HG03025 (cell line): Measurements from ENCODE around the gene KTI12.
"Not testable (repeated sequence)": the region's sequence is repeated elsewhere in the genome, so short reads cannot be mapped to it uniquely, and the experiment has no call there.

ENCODE experiments used
- ATAC-seq: cut with Tn5 transposase; IDR thresholded peaks from one replicate; pipeline ENCODE4 v1.9.1; 2021; ENCODE audit warnings: mild to moderate bottlenecking, moderate library complexity; ENCODE audit not compliant: unreplicated experiment, low FRiP score

Gene KTI12

DNA sequence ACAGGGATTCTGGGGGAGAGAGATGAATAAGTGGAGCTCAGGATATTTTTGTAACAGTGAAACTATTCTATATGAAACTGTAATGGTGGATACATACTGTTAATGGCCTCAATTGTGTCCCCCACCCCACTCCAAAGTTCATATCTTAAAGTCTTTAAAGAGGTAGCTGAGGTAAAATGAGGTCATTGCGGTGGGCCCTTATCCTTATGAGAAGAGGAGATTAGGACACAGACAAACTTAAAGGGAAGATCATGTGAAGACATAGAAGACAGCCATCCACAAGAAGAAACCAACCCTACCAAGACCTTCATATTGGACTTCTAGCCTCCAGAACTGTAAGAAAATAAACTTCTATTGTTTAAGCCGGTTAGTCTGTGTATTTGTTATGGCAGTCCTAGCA is 11.6 kb upstream of the KTI12 start:
- no peak for ATAC-seq

DNA sequence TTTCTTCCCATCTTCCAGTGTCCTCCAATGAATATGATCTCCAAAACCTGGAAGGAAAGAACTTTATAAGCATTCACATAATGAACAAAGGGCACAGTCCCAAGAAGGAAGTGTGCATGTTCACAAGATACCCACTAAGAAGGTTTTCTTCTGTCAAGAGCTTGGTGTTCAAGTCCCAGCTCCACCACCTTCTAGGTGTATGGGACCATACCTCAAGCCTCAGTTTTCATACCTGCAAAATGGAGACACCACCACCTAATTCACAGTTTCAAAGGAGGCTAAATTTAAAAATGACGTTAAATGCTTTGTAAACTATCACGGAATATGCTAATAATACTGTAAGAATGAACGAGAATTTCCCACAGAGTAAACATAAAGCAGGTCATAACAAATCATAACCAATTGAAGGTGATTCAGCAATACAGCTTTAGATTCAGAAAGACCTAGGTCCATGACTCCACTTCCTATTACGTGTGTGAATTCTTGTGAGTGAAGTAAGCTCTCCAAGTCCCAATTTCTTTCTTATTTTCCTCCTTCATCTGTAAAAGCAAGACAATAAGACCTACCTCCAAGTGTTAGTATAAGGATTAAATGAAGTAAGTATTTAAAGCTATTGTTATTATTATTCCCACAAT is 8.1 kb upstream of the KTI12 start:
- ATAC-seq = no peak

DNA sequence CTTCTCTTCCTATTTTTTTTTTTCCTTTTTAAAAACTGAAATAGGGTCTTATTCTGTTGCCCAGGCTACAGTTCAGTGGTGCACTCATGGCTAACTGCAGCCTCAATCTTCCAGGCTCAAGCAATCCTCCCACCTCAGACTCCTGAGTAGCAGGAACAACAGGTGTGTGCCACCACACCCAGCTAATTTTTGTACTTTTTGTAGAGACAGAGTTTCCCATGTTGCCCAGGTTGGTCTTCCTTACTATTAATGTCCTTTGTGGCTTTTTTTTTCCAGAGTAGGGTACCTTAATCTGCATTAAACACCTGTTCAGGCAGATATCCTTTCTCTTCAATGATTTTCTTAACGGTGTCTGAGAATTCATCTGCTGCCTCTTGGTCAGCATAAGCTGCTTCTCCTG is 4.3 kb upstream of the KTI12 start:
- no peak for ATAC-seq

DNA sequence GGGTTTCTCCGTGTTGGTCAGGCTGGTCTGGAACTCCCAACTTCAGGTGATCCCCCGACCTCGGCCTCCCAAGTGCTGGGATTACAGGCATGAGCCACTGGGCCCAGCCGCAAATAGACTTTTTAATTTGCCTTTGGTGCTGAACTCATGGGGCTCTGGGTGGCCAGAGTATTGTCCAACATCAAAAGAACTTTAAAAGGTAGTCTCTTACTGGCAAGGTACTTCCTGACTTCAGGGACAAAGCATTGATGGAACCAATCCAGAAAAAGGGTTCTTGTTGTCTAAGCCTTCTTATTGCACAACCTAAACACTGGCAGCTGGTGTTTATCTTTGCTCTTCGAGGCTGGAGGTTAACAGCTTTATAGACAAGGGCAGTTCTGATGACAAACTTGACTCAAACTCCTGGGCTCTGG is 3.8 kb upstream of the KTI12 start:
- ATAC-seq = no peak

DNA sequence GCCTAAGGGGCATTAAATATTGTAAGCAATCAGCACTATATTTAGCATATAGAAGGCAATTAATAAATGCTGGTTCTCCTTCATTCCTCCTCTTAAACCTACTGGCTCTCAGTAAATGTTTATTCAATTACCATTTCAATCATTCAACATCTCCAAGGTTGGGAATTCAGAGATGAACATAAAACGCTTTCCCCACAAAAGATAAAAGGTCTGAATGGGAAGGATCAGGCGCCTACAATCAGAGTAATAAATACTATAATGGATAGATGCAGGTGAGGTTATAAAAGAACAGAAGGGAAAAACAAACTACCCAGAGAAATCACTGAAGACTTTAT is 407 bp upstream of the KTI12 start:
- no peak for ATAC-seq

DNA sequence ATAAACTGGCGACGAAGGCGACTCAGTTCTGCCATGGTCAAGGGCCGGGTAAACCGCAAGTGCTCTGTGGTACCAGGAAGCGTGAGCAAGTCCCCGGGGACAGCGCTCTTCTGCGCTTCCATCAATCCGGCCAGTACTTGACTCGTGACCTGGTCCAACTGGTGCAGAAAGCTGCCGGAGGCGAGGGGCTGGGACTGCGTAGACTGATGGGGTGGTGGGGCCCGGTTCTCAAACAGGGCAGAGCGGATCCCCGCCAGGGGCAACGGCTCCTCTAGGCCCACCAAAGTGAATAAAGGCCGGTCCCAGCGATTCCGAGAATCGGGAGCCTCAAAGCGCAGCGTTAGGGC is 852 bp downstream of the KTI12 start:
- peak; percentile 33 for ATAC-seq

DNA sequence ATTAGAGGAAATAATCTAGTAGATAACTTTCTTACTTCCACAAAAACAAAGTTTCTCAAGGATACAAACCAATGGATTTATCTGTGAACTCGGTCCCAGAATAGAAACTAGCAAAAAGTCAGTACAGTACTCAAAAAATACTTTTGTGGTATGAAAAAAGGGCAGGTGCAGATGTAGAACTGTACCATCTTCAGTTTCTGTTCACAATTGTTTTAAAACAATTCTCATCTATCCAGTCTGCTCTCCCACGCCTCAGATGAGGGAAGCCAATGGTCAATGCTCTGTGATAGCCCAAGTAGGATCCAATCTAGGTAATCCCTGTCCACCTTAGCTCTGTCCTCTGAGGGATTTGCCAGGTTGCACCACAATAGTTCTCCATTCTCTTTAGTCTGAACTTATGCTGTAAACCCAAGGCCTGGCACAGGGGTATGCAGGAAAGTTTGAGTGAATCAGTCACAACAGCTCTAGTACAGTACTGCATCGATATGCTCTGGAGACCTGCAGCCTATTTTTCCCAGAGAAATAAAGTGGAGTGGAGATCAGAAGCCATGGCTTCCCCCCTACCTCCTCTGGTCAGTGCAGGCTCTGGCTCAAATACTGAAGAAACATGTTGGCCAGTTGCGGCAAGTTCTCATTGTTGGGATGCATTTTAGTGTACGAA is 1.4 kb downstream of the KTI12 start:
- no peak for ATAC-seq

DNA sequence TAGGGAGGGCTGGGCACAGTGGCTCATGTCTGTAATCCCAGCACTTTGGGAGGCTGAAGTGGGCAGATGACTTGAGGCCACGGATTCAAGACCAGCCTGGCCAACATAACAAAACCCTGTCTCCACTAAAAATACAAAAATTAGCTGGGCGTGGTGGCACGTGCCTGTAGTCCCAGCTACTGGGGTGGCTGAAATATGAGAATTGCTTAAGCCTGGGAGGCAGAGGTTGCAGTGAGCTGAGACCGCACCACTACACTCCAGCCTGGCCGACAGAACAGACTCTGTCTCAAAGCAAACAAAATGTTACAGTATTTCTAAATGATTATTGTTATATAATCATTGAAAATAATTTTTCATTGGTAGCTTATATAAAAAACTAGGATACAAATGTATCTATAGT is 4.8 kb downstream of the KTI12 start:
- ATAC-seq = not testable (repeated sequence)

DNA sequence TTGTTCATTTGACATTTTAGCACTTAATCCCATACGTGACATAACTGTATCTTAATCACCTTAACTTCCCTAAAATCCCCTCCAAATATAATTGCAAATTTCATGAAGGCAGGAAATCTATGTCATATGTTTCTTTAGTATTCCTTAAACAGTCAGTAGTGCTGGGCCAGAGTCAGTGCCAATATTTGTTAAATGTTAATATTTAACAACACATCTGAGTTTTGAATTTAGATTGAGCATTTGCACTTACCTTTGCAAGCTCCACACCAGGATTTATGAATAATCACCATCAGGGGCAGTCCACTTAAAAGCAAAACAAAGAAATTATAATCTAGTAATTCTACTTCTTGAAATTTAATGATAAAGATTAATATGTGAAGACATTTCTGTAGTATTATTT is 5.3 kb downstream of the KTI12 start:
- no peak for ATAC-seq

DNA sequence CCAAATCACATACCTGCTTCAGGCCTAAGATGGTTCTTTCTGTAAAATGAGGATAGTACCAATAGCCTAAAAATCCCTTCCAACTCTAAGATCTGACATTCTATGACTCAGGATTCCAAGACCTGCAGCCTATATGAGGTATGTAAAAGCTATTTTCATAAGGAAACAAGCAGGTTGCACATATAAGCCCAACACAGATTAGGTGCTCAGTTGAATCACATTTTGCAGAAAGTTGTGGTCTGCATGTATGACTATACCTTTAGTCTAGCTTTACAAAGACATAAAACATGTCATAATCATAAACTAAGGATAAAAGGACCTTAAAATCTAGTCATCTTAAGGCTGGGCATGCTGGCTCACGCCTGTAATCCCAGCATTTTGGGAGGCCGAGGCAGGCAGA is 7.3 kb downstream of the KTI12 start:
- no peak for ATAC-seq

DNA sequence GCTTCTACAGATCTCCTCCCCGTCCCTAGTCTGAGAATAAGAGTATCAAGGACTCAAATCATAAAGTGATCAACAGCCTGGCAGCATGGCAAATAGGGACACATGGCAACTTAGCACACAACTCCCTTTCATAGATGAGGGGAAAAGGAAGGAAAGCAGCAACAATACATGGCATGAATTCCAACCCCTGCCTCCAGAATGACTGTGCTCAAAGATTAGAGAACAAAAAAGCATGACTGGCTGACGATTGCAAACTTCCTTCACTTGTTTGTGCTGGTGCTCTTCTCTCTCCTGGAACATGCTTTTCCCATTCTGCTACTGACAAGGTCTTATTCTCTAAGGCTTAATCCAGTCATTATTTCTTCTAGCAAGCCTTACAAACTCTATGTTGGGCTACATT is 11.5 kb downstream of the KTI12 start:
- no peak for ATAC-seq

DNA sequence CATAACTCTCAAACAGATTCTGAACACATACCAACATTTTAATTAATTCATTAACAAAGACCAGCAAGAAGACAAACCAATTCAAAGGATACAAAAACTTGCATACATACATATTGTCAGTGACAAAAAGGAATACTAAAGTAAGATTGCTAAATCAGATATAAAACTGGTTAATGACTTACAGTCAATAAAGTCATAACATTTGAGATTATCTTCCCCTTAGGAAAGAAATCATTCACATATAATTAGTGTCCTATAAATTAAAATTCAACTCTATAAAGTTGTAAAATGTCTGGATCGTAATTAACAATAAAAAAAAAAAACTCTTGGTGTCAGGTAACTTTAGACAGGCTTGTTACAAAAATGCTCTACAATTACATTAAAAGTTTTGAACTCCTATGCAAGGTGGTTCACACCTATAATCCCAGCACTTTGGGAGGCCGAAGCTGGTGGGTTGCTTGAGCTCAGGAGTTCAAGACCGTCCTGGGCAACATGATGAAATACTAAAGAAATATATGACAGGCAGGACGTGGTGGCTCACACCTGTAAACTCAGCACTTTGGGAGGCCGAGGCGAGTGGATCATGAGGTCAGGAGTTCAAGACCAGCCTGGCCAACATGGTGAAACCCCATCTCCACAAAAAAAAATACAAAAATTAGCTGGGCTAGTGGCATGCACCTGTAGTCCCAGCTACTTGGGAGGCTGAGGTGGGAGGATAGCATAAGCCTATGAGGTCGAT is 25.4 kb downstream of the KTI12 start:
- no peak for ATAC-seq

DNA sequence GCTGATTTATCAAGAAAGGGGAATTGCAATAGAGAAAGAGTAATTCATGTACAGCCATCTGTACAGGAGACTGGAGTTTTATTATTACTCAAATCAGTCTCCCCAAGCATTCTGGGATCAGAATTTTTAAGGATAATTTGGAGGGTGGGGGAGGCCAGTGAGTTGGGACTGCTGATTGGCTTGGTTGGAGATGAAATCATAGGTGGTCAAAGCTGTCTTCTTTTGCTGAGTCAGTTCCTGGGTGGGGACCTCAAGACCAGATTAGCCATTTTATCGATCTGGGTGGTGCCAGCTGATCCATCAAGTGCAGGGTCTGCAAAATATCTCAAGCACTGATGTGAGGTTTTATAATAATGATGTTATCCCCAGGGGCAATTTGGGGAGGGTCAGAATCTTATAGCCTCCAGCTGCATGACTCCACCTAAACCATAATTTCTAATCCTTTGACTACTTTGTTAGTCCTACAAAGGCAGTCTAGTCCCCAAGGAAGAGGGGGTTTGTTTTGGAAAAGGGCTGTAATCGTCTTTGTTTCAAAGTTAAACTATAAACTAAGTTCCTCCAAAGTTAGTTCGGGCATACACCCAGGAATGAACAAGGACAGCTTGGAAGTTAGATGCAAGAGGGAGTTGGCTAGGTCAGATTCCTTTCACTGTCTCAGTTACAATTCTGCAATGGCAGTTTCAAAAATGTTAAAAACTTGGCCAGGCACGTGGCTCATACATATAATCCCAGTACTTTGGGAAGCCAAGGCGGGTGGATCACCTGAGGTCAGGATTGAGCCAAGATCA is 26.2 kb downstream of the KTI12 start:
- ATAC-seq = no peak

DNA sequence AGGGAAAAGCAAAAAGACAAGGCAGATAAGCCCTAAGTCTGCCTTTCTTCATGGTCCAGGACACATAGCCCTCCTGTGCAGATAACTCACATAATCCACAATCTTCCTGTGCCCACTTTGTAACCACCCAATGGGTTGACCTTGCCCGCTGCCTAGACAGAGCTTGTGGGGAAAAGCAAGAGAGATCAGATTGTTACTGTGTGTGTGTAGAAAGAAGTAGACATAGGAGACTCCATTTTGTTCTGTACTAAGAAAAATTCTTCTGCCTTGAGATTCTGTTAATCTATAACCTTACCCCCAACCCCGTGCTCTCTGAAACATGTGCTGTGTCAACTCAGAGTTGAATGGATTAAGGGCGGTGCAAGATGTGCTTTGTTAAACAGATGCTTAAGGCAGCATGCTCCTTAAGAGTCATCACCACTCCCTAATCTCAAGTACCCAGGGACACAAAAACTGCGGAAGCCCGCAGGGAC is 27.5 kb downstream of the KTI12 start:
- not testable (repeated sequence) for ATAC-seq

DNA sequence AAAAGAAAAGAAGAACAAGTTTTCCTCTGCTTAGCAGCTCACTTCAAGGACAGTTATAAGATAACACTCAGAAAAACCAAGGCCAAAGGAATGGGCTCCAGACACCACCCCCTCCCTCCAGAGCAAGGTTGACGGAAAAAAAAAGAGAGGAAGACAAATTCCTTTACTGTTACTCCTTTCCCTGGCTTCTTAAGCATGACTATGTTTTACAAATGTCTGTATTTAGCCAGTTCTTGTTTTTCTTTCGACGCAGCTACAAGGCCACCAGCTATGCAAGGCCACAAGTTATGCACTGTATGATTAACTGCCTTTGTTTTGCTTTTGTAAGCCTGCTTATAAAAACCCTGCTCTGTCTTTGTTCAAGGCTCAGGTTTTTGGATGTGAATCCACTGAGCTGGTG is 28.1 kb downstream of the KTI12 start:
- ATAC-seq = not testable (repeated sequence)

DNA sequence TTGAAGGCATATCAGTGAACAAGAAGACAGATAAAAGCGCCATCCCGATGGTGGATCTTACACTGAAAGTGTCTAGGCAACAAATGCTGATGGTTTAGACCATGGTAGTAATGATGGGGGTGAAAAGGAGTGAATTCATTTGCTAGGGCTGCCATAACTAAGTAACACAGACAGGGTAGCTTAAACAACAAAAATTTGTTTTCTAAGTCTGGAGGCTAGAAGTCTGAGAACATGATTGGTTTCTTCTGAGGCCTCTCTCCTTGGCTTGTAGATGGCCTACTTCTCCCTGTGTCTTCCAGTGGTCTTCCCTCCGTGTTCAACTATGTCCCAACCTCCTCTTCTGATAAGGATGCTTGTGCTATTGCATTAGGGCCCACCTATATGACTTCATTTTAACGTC is 29.7 kb downstream of the KTI12 start:
- no peak for ATAC-seq

DNA sequence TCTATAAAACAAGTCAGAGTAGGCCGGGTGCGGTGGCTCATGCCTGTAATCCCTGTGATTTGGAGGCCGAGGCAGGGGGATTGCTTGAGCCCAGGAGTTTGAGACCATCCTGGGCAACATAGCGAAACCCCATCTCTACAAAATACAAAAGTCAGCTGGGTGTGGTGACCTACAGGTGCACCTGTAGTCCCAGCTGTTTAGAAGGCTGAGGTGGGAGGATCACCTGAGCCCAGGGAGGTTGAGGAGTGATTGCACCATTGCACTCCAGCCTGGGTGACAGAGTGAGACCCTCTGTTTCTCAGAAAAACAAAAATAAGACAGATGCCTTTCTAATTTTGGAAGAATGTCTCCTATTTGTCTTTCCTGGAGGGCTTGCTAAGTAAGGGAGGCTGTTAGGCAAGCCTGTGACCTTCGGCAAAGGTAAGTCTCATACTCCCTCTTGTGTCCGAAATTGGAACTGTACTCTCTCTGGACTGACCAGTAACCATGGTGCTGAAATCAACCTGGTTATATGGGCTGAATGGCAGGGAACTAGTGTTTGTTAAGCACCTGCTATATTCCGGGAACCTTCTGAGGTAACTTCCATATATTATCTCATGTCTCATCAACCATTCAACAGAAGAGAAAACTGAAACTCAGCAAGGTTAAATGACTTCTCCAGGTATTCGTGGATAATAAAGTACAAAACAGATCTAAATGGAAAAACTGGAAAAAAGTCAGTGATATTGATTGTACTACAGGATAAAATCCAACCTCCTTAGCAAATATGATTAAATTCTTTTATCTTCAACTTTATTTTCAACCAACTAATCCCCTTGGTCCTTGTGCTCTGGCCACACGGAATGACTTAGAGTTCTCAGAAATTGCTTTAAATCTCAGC is 31.3 kb downstream of the KTI12 start:
- ATAC-seq = no peak

DNA sequence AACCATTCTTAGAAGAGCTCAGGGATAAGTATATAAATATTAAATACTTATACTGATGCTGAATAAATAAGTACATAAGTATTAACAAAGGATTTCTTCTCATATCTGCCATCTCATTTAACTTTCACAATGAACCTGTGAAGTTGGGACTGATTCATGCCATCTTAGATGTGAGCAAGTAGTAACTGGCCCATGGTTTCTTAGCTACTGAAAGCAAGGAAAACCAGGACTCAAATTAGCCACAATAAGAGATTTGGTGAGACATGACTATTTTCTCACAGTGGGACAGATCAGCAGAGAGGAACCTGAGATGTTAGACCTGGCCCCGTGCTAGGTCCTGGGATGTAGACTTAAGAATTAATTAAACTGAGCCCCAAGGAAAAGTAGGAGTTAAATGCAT is 34.9 kb downstream of the KTI12 start:
- ATAC-seq = no peak

DNA sequence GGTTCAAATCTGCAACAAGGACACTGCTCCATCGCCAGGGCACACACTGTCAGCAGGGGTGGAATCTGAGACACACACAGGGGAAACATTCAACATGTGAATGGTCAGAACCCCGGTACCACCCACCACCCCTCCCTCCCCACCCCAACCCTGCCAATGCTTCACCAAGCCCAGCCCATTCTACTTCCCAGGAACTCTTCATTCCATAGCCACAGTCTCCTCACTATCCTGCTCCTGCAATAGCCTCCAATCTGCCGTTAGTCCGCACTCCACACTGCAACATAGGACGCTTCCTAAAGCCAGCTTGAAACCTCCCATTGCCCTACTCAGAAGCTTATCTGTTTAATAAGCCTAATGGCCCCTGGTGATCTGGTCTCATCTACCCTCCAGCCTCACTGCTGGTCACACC is 35.6 kb downstream of the KTI12 start:
- ATAC-seq = no peak

DNA sequence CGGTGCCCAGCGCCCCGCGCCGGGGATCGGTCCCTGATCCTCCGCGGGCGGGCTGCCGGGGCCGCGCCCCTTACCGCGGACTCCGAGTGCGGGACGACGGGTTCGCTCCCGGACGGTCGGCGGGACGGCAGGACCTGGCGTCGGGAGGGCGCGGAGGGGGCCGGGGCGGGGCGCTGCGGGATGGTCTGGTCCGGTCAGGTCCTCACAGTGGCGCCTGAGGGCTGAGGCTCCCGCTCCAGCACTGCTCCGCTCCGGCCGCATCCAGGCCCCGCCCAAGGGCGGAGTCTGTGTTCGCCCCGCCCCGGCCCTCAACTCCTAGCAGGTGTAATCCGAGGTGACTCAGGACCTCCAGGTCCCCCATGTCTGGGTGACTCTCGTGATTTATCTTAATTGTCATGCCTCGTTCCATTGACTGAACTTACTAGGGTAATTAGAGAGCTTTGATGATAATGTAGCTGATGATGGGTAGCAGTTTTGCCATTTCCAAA is 43.1 kb downstream of the KTI12 start, which contains the start of gene RAB3B:
RAB3B (minus strand) TSS at position 223 of the 488 bp plus-strand sequence. CDS start 13,583 bp downstream, outside the sequence.
- no peak for ATAC-seq
